Ishikawa (cell line): ENCODE data around the gene RPL28.

ENCODE experiments used
- EGR1 ChIP-seq: IDR thresholded peaks from 2 replicates; pipeline ENCODE4 v1.6.1; 2012
- EP300 ChIP-seq: IDR thresholded peaks from 2 replicates; pipeline ENCODE4 v1.6.1; 2012; ENCODE audit warnings: borderline replicate concordance
- MAX ChIP-seq: IDR thresholded peaks from 2 replicates; pipeline ENCODE4 v1.6.1; 2012
- TAF1 ChIP-seq: IDR thresholded peaks from 2 replicates; pipeline ENCODE4 v1.6.1; 2012; ENCODE audit warnings: low read depth, mild to moderate bottlenecking

GRCh38 chr19:55376241-55376933, 9.3 kb upstream of the RPL28 start, which contains the start of gene TMEM190:
- no peak for TF ChIP-seq EP300
- TF ChIP-seq EGR1: no peak
- no peak for TF ChIP-seq TAF1
- no peak for TF ChIP-seq MAX
